Esophagus squamous epithelium (tissue), 4 donors: ENCODE results near the gene FGB.

Experiments
- CTCF ChIP-seq, 6 experiments: fragments of 450-650 bp in 4 of 6; fragments of 200-600 bp in 2 of 6; sonication (generic) in 2 of 6; IDR thresholded peaks; one replicate each; pipeline ENCODE4 v1.5.1; 2016 to 2019; ENCODE audit warnings: antibody characterized with exemption in 6 of 6, mild to moderate bottlenecking in 4 of 6, moderate library complexity in 4 of 6
- POLR2A ChIP-seq, 4 donors: fragments of 450-650 bp; IDR thresholded peaks; one replicate each; pipeline ENCODE4 v1.6.1; 2017; ENCODE audit warnings: antibody characterized with exemption in 4 of 4, mild to moderate bottlenecking in 4 of 4, moderate library complexity in 3 of 4

GRCh38 chr4:154586296-154587033 lies 23.7 kb downstream of the FGB start:
- no peak for TF ChIP-seq CTCF (IDR thresholded peaks at IDR 0.05)
- no peak for TF ChIP-seq POLR2A (IDR thresholded peaks at IDR 0.05)
